Mesothelial cell of epicardium (in vitro differentiated cells): ENCODE measurements around the gene SLC2A4RG. TPM values are rescaled to one million over a fixed set of nuclear protein-coding genes. Genes with fewer than 3 reads are reported as not detected.

Experiments used
- DNase-seq, 2 experiments: peaks; one replicate each; pipeline ENCODE4 v3.0.0; 2021; ENCODE audit warnings: low spot score in 2 of 2; ENCODE audit not compliant: unreplicated experiment in 2 of 2
- H3K27ac Mint-ChIP-seq: 2 replicates; pipeline ENCODE4 v1.8.0; 2021; ENCODE audit warnings: mixed read lengths
- H3K27me3 Mint-ChIP-seq: 2 replicates; pipeline ENCODE4 v1.8.0; 2021; ENCODE audit warnings: low read depth, mixed read lengths
- H3K36me3 Mint-ChIP-seq: 2 replicates; pipeline ENCODE4 v1.8.0; 2021; ENCODE audit warnings: mixed read lengths
- H3K4me1 Mint-ChIP-seq: 2 replicates; pipeline ENCODE4 v1.8.0; 2021; ENCODE audit warnings: mixed read lengths
- H3K4me3 Mint-ChIP-seq: 2 replicates; pipeline ENCODE4 v1.8.0; 2021; ENCODE audit warnings: mild to moderate bottlenecking, moderate library complexity, mixed read lengths
- H3K9me3 Mint-ChIP-seq: 2 replicates; pipeline ENCODE4 v1.8.0; 2021; ENCODE audit warnings: mixed read lengths
- CTCF ChIP-seq: fragments of 200-600 bp; sonication (generic); IDR thresholded peaks from one replicate; pipeline ENCODE4 v1.5.0; 2021; ENCODE audit warnings: antibody characterized with exemption; ENCODE audit not compliant: unreplicated experiment
- total RNA-seq: library from RNA; stranded (reverse); gene quantifications from 3 replicates; pipeline ENCODE4 v1.2.1, GENCODE V29; 2021

Gene SLC2A4RG
- total RNA-seq, result 114 to 122 TPM (median 122 TPM) in 3 replicates

DNA sequence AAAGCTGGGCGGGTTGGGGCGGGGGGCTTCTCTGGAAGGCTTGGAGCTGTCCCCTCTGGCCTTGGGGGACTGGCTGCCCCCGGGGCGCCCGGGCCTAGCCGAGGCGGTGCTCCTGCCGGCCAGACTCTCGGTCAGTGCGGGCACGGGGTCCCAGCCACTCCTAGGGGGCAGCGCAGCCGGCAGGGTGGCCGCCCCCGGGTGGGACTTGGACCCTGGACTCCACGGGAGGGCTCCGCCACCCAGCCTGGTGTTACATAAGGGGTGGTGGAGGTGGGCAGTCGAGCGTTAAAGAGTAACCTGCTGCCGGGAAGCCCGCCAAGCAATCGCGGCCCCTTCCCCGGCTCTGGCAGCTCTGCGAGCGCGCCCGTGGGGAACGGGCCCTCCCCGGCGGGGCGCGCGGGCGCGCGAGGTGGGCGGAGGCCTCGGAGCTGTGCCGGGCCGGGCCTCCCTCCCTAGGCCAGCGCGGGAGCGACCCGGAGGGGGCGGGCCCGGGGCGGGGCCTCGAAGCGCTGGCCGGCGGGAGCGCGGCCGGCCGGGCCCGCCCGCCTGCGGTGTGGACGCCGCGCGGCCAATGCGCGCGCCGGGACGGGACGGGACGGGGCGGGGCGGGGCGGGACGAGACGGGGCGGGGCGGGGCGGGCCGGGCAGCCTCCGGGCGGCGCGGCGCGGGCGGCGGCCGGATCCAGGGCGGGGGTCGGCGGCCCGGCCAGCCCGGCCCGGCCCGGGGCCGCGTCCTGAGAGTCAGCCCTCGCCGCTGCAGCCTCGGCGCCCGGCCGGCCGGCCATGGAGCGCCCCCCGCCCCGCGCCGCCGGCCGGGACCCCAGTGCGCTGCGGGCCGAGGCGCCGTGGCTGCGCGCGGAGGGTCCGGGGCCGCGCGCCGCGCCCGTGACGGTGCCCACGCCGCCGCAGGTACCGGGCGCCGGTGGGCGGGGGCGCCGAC lies at the start of gene SLC2A4RG:
Gene SLC2A4RG (plus strand): TSS at position 647 of the 940 bp plus-strand sequence. CDS start 137 bp downstream, at position 784.
- H3K27ac Mint-ChIP-seq, result no peak within 1 kb of the TSS
- H3K27me3 Mint-ChIP-seq, result peaks cover 7% of the 10 kb centered on the region
- H3K36me3 Mint-ChIP-seq, result peaks cover 6% of the 10 kb centered on the region
- no peaks in the 10 kb centered on the region for H3K4me1 Mint-ChIP-seq
- H3K4me3 Mint-ChIP-seq, result peak within 1 kb of the TSS; percentile 70
- no peak for TF ChIP-seq CTCF
- no peaks in the 10 kb centered on the region for H3K9me3 Mint-ChIP-seq
- DNase-seq, result peak in 1 of 2 experiments; percentile 72

GRCh38 chr20:63690003-63690897 lies 49.3 kb upstream of the SLC2A4RG start:
- H3K9me3 Mint-ChIP-seq, result no peaks in the 10 kb centered on the region
- H3K4me1 Mint-ChIP-seq, result no peaks in the 10 kb centered on the region
- H3K27ac Mint-ChIP-seq, result no peak overlapping the region
- H3K4me3 Mint-ChIP-seq, result no peak overlapping the region
- no peaks in the 10 kb centered on the region for H3K27me3 Mint-ChIP-seq
- DNase-seq, result no peak
- peaks cover 7% of the 10 kb centered on the region for H3K36me3 Mint-ChIP-seq
- TF ChIP-seq CTCF, result no peak

GRCh38 chr20:63690898-63691710 lies 48.5 kb upstream of the SLC2A4RG start:
- H3K9me3 Mint-ChIP-seq, result no peaks in the 10 kb centered on the region
- no peak for DNase-seq
- TF ChIP-seq CTCF, result no peak
- no peaks in the 10 kb centered on the region for H3K27me3 Mint-ChIP-seq
- H3K4me3 Mint-ChIP-seq, result no peak overlapping the region
- no peaks in the 10 kb centered on the region for H3K4me1 Mint-ChIP-seq
- H3K36me3 Mint-ChIP-seq, result peaks cover 7% of the 10 kb centered on the region
- no peak overlapping the region for H3K27ac Mint-ChIP-seq

DNA sequence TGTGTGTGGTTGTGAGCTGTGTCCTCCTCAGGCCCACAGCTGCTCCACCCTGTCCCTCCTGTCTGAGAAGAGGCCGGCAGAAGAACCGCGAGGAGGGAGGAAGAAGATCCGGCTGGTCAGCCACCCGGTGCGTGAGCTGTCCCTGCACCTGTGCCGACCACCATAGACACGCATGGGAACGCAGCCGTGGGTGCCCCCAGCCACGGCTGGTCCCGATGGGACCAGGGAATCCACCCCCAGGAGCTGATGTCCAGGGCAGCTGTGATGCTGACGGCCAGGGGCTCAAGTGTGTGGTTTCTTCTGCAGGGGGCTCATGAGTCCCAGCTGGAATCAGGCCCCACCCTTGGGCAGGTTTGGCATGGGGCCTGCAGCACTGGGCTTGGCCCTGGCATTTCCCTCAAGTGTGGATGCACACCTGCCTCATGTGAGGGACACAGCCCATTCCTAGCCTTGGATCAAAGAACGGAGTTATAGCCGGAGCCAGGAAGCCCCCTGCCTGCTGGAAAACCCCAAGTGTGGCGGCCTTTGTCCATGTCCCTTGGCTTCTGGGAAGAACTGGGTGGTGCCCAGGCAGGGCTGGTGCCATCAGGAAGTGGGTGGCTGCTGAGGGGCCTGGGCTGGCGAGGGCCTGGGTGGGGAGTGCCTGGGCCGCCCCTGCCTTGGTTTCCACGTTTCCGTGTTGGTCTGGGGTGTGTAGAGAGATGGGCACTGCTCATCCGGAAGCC lies 47.7 kb upstream of the SLC2A4RG start:
- peaks cover 7% of the 10 kb centered on the region for H3K36me3 Mint-ChIP-seq
- TF ChIP-seq CTCF, result no peak
- H3K27me3 Mint-ChIP-seq, result no peaks in the 10 kb centered on the region
- H3K27ac Mint-ChIP-seq, result no peak overlapping the region
- DNase-seq, result no peak
- H3K4me1 Mint-ChIP-seq, result no peaks in the 10 kb centered on the region
- no peaks in the 10 kb centered on the region for H3K9me3 Mint-ChIP-seq
- H3K4me3 Mint-ChIP-seq, result no peak overlapping the region
